Measurements from ENCODE around the gene ZNF106.

Gene ZNF106

DNA sequence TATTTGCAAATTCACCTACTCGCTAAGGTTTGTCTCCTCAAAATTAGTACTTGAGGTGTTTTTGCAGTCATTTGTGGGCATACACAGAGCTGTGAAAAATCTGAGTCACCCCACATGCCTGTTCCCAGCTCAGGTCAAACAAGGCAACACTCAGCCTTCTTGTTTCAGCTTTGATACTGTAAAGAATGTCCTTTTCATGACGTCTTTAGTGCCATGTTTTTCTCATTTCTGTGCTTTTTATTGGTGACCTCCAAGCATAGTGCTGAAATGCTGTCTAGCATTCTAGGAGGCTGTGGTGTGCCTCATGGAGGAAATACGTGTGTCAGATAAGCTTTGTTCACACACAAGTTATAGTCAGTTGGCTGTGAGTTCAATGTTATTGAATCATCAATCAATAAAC is 122.8 kb downstream of the ZNF106 start:
- ChIA-PET CTCF (no interaction called here), POLR2A (no interaction called here)
- TF ChIP-seq BHLHE40 (IDR thresholded peaks at IDR 0.05; ENCODE audit: borderline replicate concordance) (no peak), ZNF384 (IDR thresholded peaks at IDR 0.05) (no peak), FOXK2 (IDR thresholded peaks at IDR 0.05) (no peak), ELF4 (IDR thresholded peaks at IDR 0.05) (no peak), SUZ12 (IDR thresholded peaks at IDR 0.05) (no peak), SP1 (IDR thresholded peaks at IDR 0.05) (no peak), L3MBTL2 (conservative IDR thresholded peaks at IDR 0.05) (no peak), NFRKB (IDR thresholded peaks at IDR 0.05) (no peak), FOXA1 (IDR thresholded peaks at IDR 0.05) (no peak), PKNOX1 (IDR thresholded peaks at IDR 0.05) (no peak), TARDBP (IDR thresholded peaks at IDR 0.05) (no peak), ARNT (IDR thresholded peaks at IDR 0.05) (no peak), CTBP1 (IDR thresholded peaks at IDR 0.05; ENCODE audit: borderline replicate concordance) (no peak)
- no peak for DNase-seq (ENCODE audit: extremely low spot score)

GRCh38 chr15:42367041-42367440 is 123.9 kb downstream of the ZNF106 start:
- no peak for DNase-seq (ENCODE audit: extremely low spot score)
- CTCF ChIA-PET: no interaction called here
- no peak for TF ChIP-seq BHLHE40 (IDR thresholded peaks at IDR 0.05; ENCODE audit: borderline replicate concordance)
- no peak for TF ChIP-seq FOXK2 (IDR thresholded peaks at IDR 0.05)
- TF ChIP-seq NFRKB (IDR thresholded peaks at IDR 0.05): no peak
- no peak for TF ChIP-seq SUZ12 (IDR thresholded peaks at IDR 0.05)
- no peak for TF ChIP-seq CTBP1 (IDR thresholded peaks at IDR 0.05; ENCODE audit: borderline replicate concordance)
- TF ChIP-seq FOXM1 (IDR thresholded peaks at IDR 0.05; ENCODE audit: borderline replicate concordance): no peak
- TF ChIP-seq FOXA1 (IDR thresholded peaks at IDR 0.05): no peak
- TF ChIP-seq PKNOX1 (IDR thresholded peaks at IDR 0.05): no peak
- TF ChIP-seq LEF1 (IDR thresholded peaks at IDR 0.05; ENCODE audit: borderline replicate concordance): no peak
- POLR2A ChIA-PET: no interaction called here

DNA sequence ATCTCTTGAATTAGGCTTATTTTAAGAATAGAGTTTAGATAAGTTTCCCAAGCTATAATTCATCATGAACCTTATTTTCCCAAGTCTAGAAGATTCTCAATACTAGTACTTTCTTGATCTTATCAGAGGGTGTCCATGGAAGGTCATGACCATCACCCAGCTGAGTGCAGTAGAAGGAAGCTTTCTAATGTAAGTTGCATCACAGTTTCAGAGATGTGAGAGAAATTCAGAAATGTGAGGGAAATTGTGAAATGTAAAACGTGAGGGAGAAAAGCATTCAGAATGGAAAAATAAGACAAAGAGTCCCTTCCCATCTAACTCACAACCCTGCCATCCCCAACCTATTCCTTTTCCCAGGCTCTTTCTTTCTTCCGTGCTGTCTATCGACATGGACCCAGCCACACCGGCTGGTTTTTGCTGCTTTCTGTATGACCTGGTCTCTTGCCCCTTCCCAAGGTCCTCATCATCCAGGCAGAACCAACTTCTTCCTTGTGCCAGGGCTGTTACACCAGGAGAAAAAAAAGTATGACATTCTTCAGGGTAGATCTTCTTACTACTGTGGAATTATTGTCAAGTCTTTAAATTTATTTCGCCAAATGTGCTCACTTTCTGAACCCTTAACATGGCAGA is 124.9 kb downstream of the ZNF106 start:
- POLR2A ChIA-PET: no interaction called here
- CTCF ChIA-PET: no interaction called here
- TF ChIP-seq L3MBTL2 (conservative IDR thresholded peaks at IDR 0.05) (no peak), TARDBP (IDR thresholded peaks at IDR 0.05) (no peak), ELF4 (IDR thresholded peaks at IDR 0.05) (no peak), LEF1 (IDR thresholded peaks at IDR 0.05; ENCODE audit: borderline replicate concordance) (no peak), HDGF (IDR thresholded peaks at IDR 0.05; ENCODE audit: borderline replicate concordance) (no peak), ZNF384 (IDR thresholded peaks at IDR 0.05) (no peak), SP1 (IDR thresholded peaks at IDR 0.05) (no peak), ARNT (IDR thresholded peaks at IDR 0.05) (no peak), PKNOX1 (IDR thresholded peaks at IDR 0.05) (no peak), FOXM1 (IDR thresholded peaks at IDR 0.05; ENCODE audit: borderline replicate concordance) (no peak), SUZ12 (IDR thresholded peaks at IDR 0.05) (no peak), NFRKB (IDR thresholded peaks at IDR 0.05) (no peak)
- no peak for DNase-seq (ENCODE audit: extremely low spot score)

DNA sequence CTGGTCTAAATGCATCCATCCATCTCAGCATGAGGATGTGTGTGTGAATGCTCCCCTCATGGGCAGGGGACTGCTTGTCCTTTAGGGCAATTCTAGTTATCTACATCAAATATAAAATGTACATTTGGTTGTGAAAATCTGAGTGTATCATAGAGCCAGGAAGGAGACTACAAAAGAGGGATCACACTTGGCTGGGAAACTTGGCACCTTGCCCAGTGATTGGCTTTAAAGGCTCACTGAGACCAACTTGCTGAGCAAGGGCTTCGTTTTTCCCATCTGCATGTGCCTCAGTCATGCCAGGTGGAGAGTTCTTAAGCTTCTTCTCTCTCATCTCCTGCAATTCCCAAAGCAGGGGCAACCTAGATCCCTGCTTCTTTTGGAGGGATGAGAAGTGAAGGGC is 126.4 kb downstream of the ZNF106 start:
- POLR2A ChIA-PET: interaction anchor here (1.0 kb wide), 1 partner anchor 91 kb away, joined by 3 read pairs; no protein-coding TSS in a partner anchor
- TF ChIP-seq L3MBTL2 (conservative IDR thresholded peaks at IDR 0.05): no peak
- TF ChIP-seq PKNOX1 (IDR thresholded peaks at IDR 0.05): no peak
- TF ChIP-seq ARNT (IDR thresholded peaks at IDR 0.05): no peak
- CTCF ChIA-PET: no interaction called here
- no peak for DNase-seq (ENCODE audit: extremely low spot score)

DNA sequence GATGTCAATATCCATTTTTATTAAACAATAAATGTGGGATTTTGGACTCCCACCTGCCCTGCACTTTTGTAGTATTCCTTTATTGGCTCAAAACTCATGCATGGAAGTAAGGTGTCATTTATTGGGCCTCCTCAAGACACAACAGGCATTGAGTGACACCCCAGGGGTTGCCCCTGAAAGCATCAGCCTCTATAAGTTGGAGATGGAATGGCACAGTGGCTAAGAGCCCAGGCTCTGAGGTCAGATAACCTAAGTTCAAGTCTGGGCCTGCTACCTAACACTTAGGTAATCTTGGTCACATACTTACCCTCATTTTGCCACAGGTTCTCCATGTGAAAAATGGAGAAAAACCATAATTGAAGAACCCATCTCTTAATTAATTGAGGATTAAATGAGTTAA is 127.0 kb downstream of the ZNF106 start:
- ChIA-PET POLR2A (no interaction called here), CTCF (no interaction called here)
- TF ChIP-seq HDGF (IDR thresholded peaks at IDR 0.05; ENCODE audit: borderline replicate concordance): no peak
- no peak for TF ChIP-seq FOXM1 (IDR thresholded peaks at IDR 0.05; ENCODE audit: borderline replicate concordance)
- no peak for TF ChIP-seq LEF1 (IDR thresholded peaks at IDR 0.05; ENCODE audit: borderline replicate concordance)
- no peak for TF ChIP-seq ELF4 (IDR thresholded peaks at IDR 0.05)
- no peak for TF ChIP-seq FOXK2 (IDR thresholded peaks at IDR 0.05)
- TF ChIP-seq BHLHE40 (IDR thresholded peaks at IDR 0.05; ENCODE audit: borderline replicate concordance): no peak
- TF ChIP-seq ARNT (IDR thresholded peaks at IDR 0.05): no peak
- no peak for TF ChIP-seq L3MBTL2 (conservative IDR thresholded peaks at IDR 0.05)
- TF ChIP-seq NFRKB (IDR thresholded peaks at IDR 0.05): no peak
- no peak for TF ChIP-seq TARDBP (IDR thresholded peaks at IDR 0.05)
- no peak for DNase-seq (ENCODE audit: extremely low spot score)

GRCh38 chr15:42363487-42363886 is 127.5 kb downstream of the ZNF106 start:
- ChIA-PET POLR2A (no interaction called here), CTCF (no interaction called here)
- TF ChIP-seq SUZ12 (IDR thresholded peaks at IDR 0.05): no peak
- no peak for TF ChIP-seq ARNT (IDR thresholded peaks at IDR 0.05)
- TF ChIP-seq NFRKB (IDR thresholded peaks at IDR 0.05): no peak
- TF ChIP-seq L3MBTL2 (conservative IDR thresholded peaks at IDR 0.05): no peak
- no peak for TF ChIP-seq HDGF (IDR thresholded peaks at IDR 0.05; ENCODE audit: borderline replicate concordance)
- no peak for TF ChIP-seq TARDBP (IDR thresholded peaks at IDR 0.05)
- DNase-seq (ENCODE audit: extremely low spot score): no peak

Data from HEK293T (cell line).